SK-N-SH treated with all-trans-retinoic acid at 6 μM for 48 hours (cell line): Measurements from ENCODE around the gene C17orf100.

Experiments
- ATAC-seq: fragments of 200-7000 bp; cut with Tn5 transposase; 3 replicates; pipeline ENCODE4 v1.9.1; 2020; ENCODE audit warnings: mild to moderate bottlenecking, moderate library complexity
- BACH2 ChIP-seq: fragments of 250-450 bp; sonication (Bioruptor Pico); IDR thresholded peaks from 2 replicates; pipeline ENCODE4 v1.9.0; 2021; ENCODE audit warnings: mild to moderate bottlenecking, borderline replicate concordance
- CSDC2 ChIP-seq: fragments of 250-450 bp; sonication (Bioruptor Pico); IDR thresholded peaks from 2 replicates; pipeline ENCODE4 v1.5.0; 2020; ENCODE audit warnings: mild to moderate bottlenecking, moderate library complexity
- ESRRG ChIP-seq: fragments of 250-450 bp; sonication (Bioruptor Pico); IDR thresholded peaks from 2 replicates; pipeline ENCODE4 v1.6.1; 2021; ENCODE audit warnings: mild to moderate bottlenecking
- PPARA ChIP-seq: fragments of 250-450 bp; sonication (Bioruptor Pico); IDR thresholded peaks from 2 replicates; pipeline ENCODE4 v1.5.0; 2020; ENCODE audit warnings: mild to moderate bottlenecking, borderline replicate concordance
- RARB ChIP-seq: fragments of 250-450 bp; sonication (Bioruptor Pico); IDR thresholded peaks from 2 replicates; pipeline ENCODE4 v1.8.0; 2021; ENCODE audit warnings: mild to moderate bottlenecking, moderate library complexity
- ZC3H10 ChIP-seq: fragments of 250-450 bp; sonication (Bioruptor Pico); IDR thresholded peaks from 2 replicates; pipeline ENCODE4 v1.5.1; 2021; ENCODE audit warnings: mild to moderate bottlenecking, moderate library complexity
- ZFP3 ChIP-seq: fragments of 250-450 bp; sonication (Bioruptor Pico); IDR thresholded peaks from 2 replicates; pipeline ENCODE4 v1.5.0; 2020; ENCODE audit warnings: mild to moderate bottlenecking, moderate library complexity
- ZFP30 ChIP-seq: fragments of 450-650 bp; formaldehyde crosslinking; IDR thresholded peaks from 2 replicates; pipeline ENCODE4 v1.5.0; 2022; ENCODE audit warnings: mild to moderate bottlenecking, moderate library complexity
- ZNF565 ChIP-seq: fragments of 450-650 bp; formaldehyde crosslinking; conservative IDR thresholded peaks from 2 replicates; pipeline ENCODE4 v1.5.0; 2020; ENCODE audit warnings: low read depth, mild to moderate bottlenecking, moderate library complexity
- ZNF70 ChIP-seq: fragments of 450-650 bp; formaldehyde crosslinking; IDR thresholded peaks from 2 replicates; pipeline ENCODE4 v1.5.0; 2020; ENCODE audit warnings: mild to moderate bottlenecking, moderate library complexity
- ZNF8 ChIP-seq: fragments of 450-650 bp; formaldehyde crosslinking; IDR thresholded peaks from 2 replicates; pipeline ENCODE4 v1.5.0; 2020; ENCODE audit warnings: mild to moderate bottlenecking, moderate library complexity
- TF ChIP-seq, protein P1 (sequence below): fragments of 250-450 bp; sonication (Bioruptor Pico); IDR thresholded peaks from 2 replicates; pipeline ENCODE4 v1.5.0; 2020; ENCODE audit warnings: mild to moderate bottlenecking, moderate library complexity
- TF ChIP-seq, protein P2 (sequence below): fragments of 250-450 bp; sonication (Bioruptor Pico); IDR thresholded peaks from 2 replicates; pipeline ENCODE4 v1.5.1; 2021; ENCODE audit warnings: mild to moderate bottlenecking, moderate library complexity
- TF ChIP-seq, protein P3 (sequence below): fragments of 250-450 bp; sonication (Bioruptor Pico); IDR thresholded peaks from 2 replicates; pipeline ENCODE4 v1.8.0; 2020; ENCODE audit warnings: mild to moderate bottlenecking, moderate library complexity, borderline replicate concordance
- TF ChIP-seq, protein P4 (sequence below): fragments of 250-450 bp; sonication (Bioruptor Pico); IDR thresholded peaks from 2 replicates; pipeline ENCODE4 v1.5.1; 2020; ENCODE audit warnings: low read depth, mild to moderate bottlenecking, moderate library complexity
- TF ChIP-seq, protein P5 (sequence below): fragments of 250-450 bp; sonication (Bioruptor Pico); IDR thresholded peaks from 2 replicates; pipeline ENCODE4 v1.8.0; 2021; ENCODE audit warnings: low read depth, mild to moderate bottlenecking, moderate library complexity, borderline replicate concordance

The C17orf100 gene

DNA sequence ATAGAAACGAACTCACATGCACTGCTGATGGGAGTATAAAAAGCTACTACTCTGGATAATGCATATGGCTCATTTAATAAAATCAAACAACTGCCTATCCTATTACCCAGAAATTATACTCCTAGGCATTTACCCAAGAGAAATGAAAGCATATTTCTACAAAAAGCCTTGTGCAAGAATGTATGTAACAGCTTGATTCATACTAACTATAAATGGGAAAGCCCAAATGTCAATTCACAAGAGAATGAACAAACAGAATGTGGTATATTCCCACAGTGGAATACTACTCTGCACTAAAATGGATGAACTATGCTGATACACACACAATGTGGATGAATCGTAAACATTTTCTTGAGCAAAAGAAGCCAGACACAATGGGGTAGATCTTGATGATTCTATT lies 49.4 kb upstream of the C17orf100 start (continued):
- TF ChIP-seq, protein P1, sequence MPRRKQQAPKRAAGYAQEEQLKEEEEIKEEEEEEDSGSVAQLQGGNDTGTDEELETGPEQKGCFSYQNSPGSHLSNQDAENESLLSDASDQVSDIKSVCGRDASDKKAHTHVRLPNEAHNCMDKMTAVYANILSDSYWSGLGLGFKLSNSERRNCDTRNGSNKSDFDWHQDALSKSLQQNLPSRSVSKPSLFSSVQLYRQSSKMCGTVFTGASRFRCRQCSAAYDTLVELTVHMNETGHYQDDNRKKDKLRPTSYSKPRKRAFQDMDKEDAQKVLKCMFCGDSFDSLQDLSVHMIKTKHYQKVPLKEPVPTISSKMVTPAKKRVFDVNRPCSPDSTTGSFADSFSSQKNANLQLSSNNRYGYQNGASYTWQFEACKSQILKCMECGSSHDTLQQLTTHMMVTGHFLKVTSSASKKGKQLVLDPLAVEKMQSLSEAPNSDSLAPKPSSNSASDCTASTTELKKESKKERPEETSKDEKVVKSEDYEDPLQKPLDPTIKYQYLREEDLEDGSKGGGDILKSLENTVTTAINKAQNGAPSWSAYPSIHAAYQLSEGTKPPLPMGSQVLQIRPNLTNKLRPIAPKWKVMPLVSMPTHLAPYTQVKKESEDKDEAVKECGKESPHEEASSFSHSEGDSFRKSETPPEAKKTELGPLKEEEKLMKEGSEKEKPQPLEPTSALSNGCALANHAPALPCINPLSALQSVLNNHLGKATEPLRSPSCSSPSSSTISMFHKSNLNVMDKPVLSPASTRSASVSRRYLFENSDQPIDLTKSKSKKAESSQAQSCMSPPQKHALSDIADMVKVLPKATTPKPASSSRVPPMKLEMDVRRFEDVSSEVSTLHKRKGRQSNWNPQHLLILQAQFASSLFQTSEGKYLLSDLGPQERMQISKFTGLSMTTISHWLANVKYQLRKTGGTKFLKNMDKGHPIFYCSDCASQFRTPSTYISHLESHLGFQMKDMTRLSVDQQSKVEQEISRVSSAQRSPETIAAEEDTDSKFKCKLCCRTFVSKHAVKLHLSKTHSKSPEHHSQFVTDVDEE (CRISPR knock-in tag): no peak

DNA sequence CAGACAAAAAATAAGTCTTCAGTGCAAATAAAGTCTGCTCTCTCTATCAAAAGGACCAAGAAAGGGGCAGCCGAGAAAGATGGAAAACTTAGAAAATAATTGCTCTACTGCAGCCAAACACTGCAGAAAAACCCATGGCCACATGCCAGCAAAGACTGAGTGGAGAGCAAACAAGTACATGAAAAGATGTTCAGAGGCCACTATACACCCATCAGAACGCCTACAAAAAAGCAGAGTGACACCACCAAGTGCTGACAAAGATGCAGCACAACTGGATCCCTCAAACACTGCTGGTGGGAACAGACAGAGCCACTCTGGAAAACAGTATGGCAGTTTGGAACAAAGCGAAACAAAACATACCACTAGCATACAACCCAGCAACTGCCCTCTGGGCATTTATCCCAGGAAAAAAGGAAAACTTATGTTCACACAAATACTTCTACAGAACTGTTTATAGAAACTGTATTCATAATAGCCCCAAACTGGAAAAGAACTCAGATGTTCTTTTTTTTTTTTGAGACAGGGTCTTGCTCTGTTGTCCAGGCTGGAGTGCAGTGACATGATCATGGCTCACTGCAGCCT lies 47.7 kb upstream of the C17orf100 start:
- no peak for ATAC-seq
- TF ChIP-seq PPARA (CRISPR knock-in tag) (no peak), BACH2 (CRISPR knock-in tag) (no peak), CSDC2 (no peak), ZNF565 (no peak), ZNF70 (no peak), ZFP30 (CRISPR knock-in tag) (no peak)
- TF ChIP-seq, protein P2, sequence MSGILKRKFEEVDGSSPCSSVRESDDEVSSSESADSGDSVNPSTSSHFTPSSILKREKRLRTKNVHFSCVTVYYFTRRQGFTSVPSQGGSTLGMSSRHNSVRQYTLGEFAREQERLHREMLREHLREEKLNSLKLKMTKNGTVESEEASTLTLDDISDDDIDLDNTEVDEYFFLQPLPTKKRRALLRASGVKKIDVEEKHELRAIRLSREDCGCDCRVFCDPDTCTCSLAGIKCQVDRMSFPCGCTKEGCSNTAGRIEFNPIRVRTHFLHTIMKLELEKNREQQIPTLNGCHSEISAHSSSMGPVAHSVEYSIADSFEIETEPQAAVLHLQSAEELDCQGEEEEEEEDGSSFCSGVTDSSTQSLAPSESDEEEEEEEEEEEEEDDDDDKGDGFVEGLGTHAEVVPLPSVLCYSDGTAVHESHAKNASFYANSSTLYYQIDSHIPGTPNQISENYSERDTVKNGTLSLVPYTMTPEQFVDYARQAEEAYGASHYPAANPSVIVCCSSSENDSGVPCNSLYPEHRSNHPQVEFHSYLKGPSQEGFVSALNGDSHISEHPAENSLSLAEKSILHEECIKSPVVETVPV: no peak

DNA sequence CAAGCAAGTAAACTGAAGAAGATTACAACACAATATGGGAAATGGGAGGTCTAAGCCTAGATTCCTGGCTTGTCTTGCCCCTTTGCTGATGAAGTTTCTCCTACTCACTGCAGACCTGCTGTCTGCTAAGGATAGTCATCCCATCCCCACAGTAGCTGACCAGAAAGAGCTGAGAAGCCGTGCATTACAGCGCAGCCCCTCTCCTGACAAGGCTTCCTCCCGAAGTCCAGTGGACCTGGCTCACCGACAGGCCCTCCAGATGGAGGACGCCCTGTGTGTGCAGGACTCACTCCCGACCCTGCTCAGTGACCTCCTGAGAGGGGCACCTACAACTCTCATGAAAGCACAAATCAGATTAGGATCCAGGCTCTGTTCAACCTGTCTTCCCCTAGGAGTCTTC lies 46.4 kb upstream of the C17orf100 start:
- no peak for ATAC-seq
- TF ChIP-seq ZFP3 (CRISPR knock-in tag) (no peak), ESRRG (CRISPR knock-in tag) (no peak), PPARA (CRISPR knock-in tag) (no peak), CSDC2 (no peak), ZC3H10 (CRISPR knock-in tag) (no peak), ZNF8 (CRISPR knock-in tag) (no peak)
- TF ChIP-seq, protein P3, sequence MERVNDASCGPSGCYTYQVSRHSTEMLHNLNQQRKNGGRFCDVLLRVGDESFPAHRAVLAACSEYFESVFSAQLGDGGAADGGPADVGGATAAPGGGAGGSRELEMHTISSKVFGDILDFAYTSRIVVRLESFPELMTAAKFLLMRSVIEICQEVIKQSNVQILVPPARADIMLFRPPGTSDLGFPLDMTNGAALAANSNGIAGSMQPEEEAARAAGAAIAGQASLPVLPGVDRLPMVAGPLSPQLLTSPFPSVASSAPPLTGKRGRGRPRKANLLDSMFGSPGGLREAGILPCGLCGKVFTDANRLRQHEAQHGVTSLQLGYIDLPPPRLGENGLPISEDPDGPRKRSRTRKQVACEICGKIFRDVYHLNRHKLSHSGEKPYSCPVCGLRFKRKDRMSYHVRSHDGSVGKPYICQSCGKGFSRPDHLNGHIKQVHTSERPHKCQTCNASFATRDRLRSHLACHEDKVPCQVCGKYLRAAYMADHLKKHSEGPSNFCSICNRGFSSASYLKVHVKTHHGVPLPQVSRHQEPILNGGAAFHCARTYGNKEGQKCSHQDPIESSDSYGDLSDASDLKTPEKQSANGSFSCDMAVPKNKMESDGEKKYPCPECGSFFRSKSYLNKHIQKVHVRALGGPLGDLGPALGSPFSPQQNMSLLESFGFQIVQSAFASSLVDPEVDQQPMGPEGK (CRISPR knock-in tag): no peak
- TF ChIP-seq, protein P4, sequence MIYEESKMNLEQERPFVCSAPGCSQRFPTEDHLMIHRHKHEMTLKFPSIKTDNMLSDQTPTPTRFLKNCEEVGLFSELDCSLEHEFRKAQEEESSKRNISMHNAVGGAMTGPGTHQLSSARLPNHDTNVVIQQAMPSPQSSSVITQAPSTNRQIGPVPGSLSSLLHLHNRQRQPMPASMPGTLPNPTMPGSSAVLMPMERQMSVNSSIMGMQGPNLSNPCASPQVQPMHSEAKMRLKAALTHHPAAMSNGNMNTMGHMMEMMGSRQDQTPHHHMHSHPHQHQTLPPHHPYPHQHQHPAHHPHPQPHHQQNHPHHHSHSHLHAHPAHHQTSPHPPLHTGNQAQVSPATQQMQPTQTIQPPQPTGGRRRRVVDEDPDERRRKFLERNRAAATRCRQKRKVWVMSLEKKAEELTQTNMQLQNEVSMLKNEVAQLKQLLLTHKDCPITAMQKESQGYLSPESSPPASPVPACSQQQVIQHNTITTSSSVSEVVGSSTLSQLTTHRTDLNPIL (CRISPR knock-in tag): no peak
- TF ChIP-seq, protein P5, sequence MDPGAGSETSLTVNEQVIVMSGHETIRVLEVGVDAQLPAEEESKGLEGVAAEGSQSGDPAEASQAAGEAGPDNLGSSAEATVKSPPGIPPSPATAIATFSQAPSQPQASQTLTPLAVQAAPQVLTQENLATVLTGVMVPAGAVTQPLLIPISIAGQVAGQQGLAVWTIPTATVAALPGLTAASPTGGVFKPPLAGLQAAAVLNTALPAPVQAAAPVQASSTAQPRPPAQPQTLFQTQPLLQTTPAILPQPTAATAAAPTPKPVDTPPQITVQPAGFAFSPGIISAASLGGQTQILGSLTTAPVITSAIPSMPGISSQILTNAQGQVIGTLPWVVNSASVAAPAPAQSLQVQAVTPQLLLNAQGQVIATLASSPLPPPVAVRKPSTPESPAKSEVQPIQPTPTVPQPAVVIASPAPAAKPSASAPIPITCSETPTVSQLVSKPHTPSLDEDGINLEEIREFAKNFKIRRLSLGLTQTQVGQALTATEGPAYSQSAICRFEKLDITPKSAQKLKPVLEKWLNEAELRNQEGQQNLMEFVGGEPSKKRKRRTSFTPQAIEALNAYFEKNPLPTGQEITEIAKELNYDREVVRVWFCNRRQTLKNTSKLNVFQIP (CRISPR knock-in tag): no peak

DNA sequence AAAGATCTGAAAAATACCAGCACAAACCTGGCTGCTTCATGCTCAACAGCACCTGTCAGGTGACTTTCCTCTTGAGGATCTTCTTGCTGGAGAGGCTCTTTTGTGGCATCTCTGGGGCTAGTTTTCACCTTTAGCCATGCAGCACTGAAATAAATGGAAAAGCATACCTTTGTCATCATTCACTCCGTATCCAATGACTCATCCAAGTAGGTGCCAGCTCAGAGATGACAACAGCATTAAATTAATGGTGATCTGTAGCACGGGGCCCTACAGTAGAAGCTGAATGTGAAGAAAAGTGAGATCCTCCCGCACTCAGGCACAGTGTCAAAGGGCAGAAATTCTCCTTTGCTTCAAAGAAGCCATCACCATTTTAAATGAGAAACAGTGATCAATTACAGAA lies 43.2 kb upstream of the C17orf100 start:
- peak; percentile 36; the same call in 2 of the 3 replicates for ATAC-seq
- TF ChIP-seq, protein P2: no peak
- no peak for TF ChIP-seq RARB (CRISPR knock-in tag)
- no peak for TF ChIP-seq ZFP30 (CRISPR knock-in tag)
- TF ChIP-seq PPARA (CRISPR knock-in tag): no peak
- TF ChIP-seq ESRRG (CRISPR knock-in tag): no peak
